ENCODE results near the gene PRDX1. TPM values are rescaled to one million over a fixed set of nuclear protein-coding genes. Genes with fewer than 3 reads are reported as not detected.

PRDX1 gene
- total and polyA plus RNA-seq, 2 experiments from 2014 or later, result 1,070 to 2,149 TPM

DNA sequence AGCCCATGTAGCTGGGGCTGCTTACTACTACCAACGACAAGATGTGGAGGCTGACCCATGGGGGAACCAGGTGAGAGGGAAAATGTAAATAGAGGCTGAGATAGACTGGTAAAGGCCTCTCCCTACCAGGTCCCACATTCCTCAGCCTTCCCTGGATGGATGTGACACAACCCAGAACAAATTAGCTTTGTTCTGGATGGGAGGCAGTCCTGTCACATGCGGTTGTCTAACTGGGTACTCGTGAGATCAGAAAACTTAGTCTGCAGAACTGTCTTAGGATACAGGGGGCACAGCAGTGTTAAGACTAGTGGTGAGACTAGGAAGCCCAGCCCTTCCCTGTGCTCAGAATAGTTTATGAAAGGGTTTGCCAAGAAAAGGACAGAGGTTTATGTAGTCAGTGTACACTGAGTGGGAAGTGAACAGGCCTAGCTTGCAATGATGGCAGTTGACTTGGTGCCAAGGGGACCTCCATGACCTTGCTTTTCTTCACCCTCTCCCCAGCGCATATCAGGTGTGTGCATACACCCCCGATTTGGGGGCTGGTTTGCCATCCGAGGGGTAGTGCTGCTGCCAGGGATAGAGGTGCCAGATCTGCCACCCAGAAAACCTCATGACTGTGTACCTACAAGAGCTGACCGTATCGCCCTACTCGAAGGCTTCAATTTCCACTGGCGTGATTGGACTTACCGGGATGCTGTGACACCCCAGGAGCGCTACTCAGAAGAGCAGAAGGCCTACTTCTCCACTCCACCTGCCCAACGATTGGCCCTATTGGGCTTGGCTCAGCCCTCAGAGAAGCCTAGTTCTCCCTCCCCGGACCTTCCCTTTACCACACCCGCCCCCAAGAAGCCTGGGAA, 13.2 kb downstream of the PRDX1 start:
- peaks cover 35% of the 10 kb centered on the region for H4K20me1 ChIP-seq (replicated peaks; ENCODE audit: insufficient read depth)
- Mint-ChIP-seq H3K36me3 (ENCODE audit: low read depth) (peaks cover 59% of the 10 kb centered on the region), H3K27me3 (ENCODE audit: insufficient read depth, low read depth, poor library complexity) (no peaks in the 10 kb centered on the region), H3K4me3 (no peak overlapping the region), H3K4me1 (no peaks in the 10 kb centered on the region), H3K9me3 (no peaks in the 10 kb centered on the region), H3K27ac (peak overlapping the region; percentile 83)
- H2AFZ ChIP-seq, result no peak overlapping the region
- no peaks in the 10 kb centered on the region for H3K4me1 ChIP-seq (ENCODE audit: insufficient read depth)
- H3K4me2 ChIP-seq, result no peak overlapping the region
- H3K27me3 ChIP-seq (ENCODE audit: insufficient read depth), result no peaks in the 10 kb centered on the region
- DNase-seq (ENCODE audit: low spot score) (peak; percentile 43), ATAC-seq (peak; percentile 53)
- peaks cover 46% of the 10 kb centered on the region for H3K36me3 ChIP-seq (ENCODE audit: insufficient read depth)
- no peak overlapping the region for H3K4me3 ChIP-seq
- TF ChIP-seq POLR2AphosphoS5 (IDR thresholded peaks at IDR 0.05; ENCODE audit: low read depth) (peak; percentile 20; the same call in 1 of the 2 replicates), EZH2 (IDR thresholded peaks at IDR 0.05; ENCODE audit: low read depth, unreplicated experiment) (no peak)
- TF ChIP-seq, protein P1, sequence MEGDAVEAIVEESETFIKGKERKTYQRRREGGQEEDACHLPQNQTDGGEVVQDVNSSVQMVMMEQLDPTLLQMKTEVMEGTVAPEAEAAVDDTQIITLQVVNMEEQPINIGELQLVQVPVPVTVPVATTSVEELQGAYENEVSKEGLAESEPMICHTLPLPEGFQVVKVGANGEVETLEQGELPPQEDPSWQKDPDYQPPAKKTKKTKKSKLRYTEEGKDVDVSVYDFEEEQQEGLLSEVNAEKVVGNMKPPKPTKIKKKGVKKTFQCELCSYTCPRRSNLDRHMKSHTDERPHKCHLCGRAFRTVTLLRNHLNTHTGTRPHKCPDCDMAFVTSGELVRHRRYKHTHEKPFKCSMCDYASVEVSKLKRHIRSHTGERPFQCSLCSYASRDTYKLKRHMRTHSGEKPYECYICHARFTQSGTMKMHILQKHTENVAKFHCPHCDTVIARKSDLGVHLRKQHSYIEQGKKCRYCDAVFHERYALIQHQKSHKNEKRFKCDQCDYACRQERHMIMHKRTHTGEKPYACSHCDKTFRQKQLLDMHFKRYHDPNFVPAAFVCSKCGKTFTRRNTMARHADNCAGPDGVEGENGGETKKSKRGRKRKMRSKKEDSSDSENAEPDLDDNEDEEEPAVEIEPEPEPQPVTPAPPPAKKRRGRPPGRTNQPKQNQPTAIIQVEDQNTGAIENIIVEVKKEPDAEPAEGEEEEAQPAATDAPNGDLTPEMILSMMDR (conservative IDR thresholded peaks at IDR 0.05; ENCODE audit: low read depth in 2 of 2), result 0 out of 4 replicates have a peak, but pooled peaks of 1 of the 2 experiments have one; percentile 24
- peaks cover 9% of the 10 kb centered on the region for H3K79me2 ChIP-seq (replicated peaks; ENCODE audit: insufficient read depth)
- peaks cover 63% of the 10 kb centered on the region for H3F3A ChIP-seq (replicated peaks; ENCODE audit: low read depth)
- peak overlapping the region; percentile 86 for H3K27ac ChIP-seq (ENCODE audit: low read depth)
- no peaks in the 10 kb centered on the region for H3K9me2 ChIP-seq (ENCODE audit: insufficient read depth)

DNA sequence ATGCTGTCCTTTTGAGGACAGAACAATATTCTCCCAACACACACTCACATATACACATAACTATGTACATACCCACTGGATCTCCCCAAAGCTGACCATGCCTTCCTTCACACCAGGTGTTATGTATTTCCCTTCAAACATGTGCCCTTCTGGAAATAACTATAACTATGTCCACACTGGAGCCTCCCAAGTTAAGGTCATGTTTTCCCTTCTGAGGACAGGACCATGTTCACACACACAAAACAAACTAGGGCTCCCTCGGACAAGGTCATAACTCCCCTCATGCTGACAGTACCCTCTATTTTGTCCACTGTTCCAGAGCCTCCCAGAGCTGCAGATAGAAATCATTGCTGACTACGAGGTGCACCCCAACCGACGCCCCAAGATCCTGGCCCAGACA, 13.8 kb downstream of the PRDX1 start:
- peak overlapping the region; percentile 18; the same call in 1 of the 2 replicates for H3K27ac Mint-ChIP-seq
- TF ChIP-seq EZH2phosphoT487 (IDR thresholded peaks at IDR 0.05; ENCODE audit: unreplicated experiment) (no peak), EZH2 (IDR thresholded peaks at IDR 0.05; ENCODE audit: low read depth, unreplicated experiment) (no peak), CREB1 (CRISPR knock-in tag; IDR thresholded peaks at IDR 0.05; ENCODE audit: low read depth) (no peak), POLR2AphosphoS5 (IDR thresholded peaks at IDR 0.05; ENCODE audit: low read depth) (no peak), STAT1 (IDR thresholded peaks at IDR 0.05; ENCODE audit: unreplicated experiment) (no peak)
- TF ChIP-seq, protein P2, sequence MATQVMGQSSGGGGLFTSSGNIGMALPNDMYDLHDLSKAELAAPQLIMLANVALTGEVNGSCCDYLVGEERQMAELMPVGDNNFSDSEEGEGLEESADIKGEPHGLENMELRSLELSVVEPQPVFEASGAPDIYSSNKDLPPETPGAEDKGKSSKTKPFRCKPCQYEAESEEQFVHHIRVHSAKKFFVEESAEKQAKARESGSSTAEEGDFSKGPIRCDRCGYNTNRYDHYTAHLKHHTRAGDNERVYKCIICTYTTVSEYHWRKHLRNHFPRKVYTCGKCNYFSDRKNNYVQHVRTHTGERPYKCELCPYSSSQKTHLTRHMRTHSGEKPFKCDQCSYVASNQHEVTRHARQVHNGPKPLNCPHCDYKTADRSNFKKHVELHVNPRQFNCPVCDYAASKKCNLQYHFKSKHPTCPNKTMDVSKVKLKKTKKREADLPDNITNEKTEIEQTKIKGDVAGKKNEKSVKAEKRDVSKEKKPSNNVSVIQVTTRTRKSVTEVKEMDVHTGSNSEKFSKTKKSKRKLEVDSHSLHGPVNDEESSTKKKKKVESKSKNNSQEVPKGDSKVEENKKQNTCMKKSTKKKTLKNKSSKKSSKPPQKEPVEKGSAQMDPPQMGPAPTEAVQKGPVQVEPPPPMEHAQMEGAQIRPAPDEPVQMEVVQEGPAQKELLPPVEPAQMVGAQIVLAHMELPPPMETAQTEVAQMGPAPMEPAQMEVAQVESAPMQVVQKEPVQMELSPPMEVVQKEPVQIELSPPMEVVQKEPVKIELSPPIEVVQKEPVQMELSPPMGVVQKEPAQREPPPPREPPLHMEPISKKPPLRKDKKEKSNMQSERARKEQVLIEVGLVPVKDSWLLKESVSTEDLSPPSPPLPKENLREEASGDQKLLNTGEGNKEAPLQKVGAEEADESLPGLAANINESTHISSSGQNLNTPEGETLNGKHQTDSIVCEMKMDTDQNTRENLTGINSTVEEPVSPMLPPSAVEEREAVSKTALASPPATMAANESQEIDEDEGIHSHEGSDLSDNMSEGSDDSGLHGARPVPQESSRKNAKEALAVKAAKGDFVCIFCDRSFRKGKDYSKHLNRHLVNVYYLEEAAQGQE (IDR thresholded peaks at IDR 0.05; ENCODE audit: unreplicated experiment), result no peak
- TF ChIP-seq, protein P3, sequence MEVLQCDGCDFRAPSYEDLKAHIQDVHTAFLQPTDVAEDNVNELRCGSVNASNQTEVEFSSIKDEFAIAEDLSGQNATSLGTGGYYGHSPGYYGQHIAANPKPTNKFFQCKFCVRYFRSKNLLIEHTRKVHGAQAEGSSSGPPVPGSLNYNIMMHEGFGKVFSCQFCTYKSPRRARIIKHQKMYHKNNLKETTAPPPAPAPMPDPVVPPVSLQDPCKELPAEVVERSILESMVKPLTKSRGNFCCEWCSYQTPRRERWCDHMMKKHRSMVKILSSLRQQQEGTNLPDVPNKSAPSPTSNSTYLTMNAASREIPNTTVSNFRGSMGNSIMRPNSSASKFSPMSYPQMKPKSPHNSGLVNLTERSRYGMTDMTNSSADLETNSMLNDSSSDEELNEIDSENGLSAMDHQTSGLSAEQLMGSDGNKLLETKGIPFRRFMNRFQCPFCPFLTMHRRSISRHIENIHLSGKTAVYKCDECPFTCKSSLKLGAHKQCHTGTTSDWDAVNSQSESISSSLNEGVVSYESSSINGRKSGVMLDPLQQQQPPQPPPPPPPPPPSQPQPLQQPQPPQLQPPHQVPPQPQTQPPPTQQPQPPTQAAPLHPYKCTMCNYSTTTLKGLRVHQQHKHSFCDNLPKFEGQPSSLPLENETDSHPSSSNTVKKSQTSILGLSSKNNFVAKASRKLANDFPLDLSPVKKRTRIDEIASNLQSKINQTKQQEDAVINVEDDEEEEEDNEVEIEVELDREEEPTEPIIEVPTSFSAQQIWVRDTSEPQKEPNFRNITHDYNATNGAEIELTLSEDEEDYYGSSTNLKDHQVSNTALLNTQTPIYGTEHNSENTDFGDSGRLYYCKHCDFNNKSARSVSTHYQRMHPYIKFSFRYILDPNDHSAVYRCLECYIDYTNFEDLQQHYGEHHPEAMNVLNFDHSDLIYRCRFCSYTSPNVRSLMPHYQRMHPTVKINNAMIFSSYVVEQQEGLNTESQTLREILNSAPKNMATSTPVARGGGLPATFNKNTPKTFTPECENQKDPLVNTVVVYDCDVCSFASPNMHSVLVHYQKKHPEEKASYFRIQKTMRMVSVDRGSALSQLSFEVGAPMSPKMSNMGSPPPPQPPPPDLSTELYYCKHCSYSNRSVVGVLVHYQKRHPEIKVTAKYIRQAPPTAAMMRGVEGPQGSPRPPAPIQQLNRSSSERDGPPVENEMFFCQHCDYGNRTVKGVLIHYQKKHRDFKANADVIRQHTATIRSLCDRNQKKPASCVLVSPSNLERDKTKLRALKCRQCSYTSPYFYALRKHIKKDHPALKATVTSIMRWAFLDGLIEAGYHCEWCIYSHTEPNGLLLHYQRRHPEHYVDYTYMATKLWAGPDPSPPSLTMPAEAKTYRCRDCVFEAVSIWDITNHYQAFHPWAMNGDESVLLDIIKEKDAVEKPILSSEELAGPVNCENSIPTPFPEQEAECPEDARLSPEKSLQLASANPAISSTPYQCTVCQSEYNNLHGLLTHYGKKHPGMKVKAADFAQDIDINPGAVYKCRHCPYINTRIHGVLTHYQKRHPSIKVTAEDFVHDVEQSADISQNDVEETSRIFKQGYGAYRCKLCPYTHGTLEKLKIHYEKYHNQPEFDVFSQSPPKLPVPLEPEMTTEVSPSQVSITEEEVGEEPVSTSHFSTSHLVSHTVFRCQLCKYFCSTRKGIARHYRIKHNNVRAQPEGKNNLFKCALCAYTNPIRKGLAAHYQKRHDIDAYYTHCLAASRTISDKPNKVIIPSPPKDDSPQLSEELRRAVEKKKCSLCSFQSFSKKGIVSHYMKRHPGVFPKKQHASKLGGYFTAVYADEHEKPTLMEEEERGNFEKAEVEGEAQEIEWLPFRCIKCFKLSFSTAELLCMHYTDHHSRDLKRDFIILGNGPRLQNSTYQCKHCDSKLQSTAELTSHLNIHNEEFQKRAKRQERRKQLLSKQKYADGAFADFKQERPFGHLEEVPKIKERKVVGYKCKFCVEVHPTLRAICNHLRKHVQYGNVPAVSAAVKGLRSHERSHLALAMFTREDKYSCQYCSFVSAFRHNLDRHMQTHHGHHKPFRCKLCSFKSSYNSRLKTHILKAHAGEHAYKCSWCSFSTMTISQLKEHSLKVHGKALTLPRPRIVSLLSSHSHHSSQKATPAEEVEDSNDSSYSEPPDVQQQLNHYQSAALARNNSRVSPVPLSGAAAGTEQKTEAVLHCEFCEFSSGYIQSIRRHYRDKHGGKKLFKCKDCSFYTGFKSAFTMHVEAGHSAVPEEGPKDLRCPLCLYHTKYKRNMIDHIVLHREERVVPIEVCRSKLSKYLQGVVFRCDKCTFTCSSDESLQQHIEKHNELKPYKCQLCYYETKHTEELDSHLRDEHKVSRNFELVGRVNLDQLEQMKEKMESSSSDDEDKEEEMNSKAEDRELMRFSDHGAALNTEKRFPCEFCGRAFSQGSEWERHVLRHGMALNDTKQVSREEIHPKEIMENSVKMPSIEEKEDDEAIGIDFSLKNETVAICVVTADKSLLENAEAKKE (CRISPR knock-in tag; IDR thresholded peaks at IDR 0.05), result no peak

More for the DNA sequence above, 13.8 kb downstream of the PRDX1 start:
- Mint-ChIP-seq H3K4me3 (no peak overlapping the region), H3K36me3 (ENCODE audit: low read depth) (peaks cover 52% of the 10 kb centered on the region), H3K27me3 (ENCODE audit: insufficient read depth, low read depth, poor library complexity) (no peaks in the 10 kb centered on the region), H3K4me1 (no peaks in the 10 kb centered on the region), H3K9me3 (no peaks in the 10 kb centered on the region)
- Histone ChIP-seq H2AFZ (no peak overlapping the region), H3K27ac (ENCODE audit: low read depth) (peak overlapping the region; percentile 86; the same call in 1 of the 2 replicates), H3K4me1 (ENCODE audit: insufficient read depth) (no peaks in the 10 kb centered on the region), H3K36me3 (ENCODE audit: insufficient read depth) (peaks cover 40% of the 10 kb centered on the region), H3K27me3 (ENCODE audit: insufficient read depth) (no peaks in the 10 kb centered on the region), H3K79me2 (replicated peaks; ENCODE audit: insufficient read depth) (peaks cover 3% of the 10 kb centered on the region), H4K20me1 (replicated peaks; ENCODE audit: insufficient read depth) (peaks cover 37% of the 10 kb centered on the region), H3F3A (replicated peaks; ENCODE audit: low read depth) (peaks cover 58% of the 10 kb centered on the region), H3K4me3 (no peak overlapping the region), H3K9me2 (ENCODE audit: insufficient read depth) (no peaks in the 10 kb centered on the region), H3K4me2 (no peak overlapping the region)
- DNase-seq (ENCODE audit: low spot score) (no peak), ATAC-seq (no peak)
